Measurements from ENCODE around the gene CCDC71. TPM values are rescaled to one million over a fixed set of nuclear protein-coding genes. Genes with fewer than 3 reads are reported as not detected.

Gene CCDC71
- total RNA-seq, 1 donor from 2014 or later: 11.9 TPM

- Histone ChIP-seq H3K4me3 (no peak overlapping the region), H3K27me3 (ENCODE audit: low read depth) (peaks cover 7% of the 10 kb centered on the region), H3K9me3 (replicated peaks) (no peaks in the 10 kb centered on the region), H3K4me1 (peaks cover 42% of the 10 kb centered on the region), H3K36me3 (peaks cover 8% of the 10 kb centered on the region), H3K27ac (replicated peaks) (no peak overlapping the region)
- TF ChIP-seq CTCF (IDR thresholded peaks at IDR 0.05; ENCODE audit: borderline replicate concordance): no peak
- DNase-seq: no peak
- intact Hi-C loops (cut with micrococcal nuclease): no loop called here
Observed at GRCh38 chr3:49135499-49135898, 30.6 kb downstream of the CCDC71 start.

GRCh38 chr3:49134471-49135265 lies 31.5 kb downstream of the CCDC71 start:
- Histone ChIP-seq H3K4me3 (peak overlapping the region; percentile 93), H3K36me3 (peaks cover 16% of the 10 kb centered on the region), H3K27ac (replicated peaks) (peak overlapping the region; percentile 94), H3K9me3 (replicated peaks) (no peaks in the 10 kb centered on the region), H3K4me1 (peaks cover 51% of the 10 kb centered on the region), H3K27me3 (ENCODE audit: low read depth) (peaks cover 3% of the 10 kb centered on the region)
- intact Hi-C loops (cut with micrococcal nuclease): no loop called here
- no peak for DNase-seq
- TF ChIP-seq CTCF (IDR thresholded peaks at IDR 0.05; ENCODE audit: borderline replicate concordance): no peak

- intact Hi-C loops (cut with micrococcal nuclease): no loop called here
- TF ChIP-seq CTCF (IDR thresholded peaks at IDR 0.05; ENCODE audit: borderline replicate concordance): no peak
- H3K27me3 ChIP-seq (ENCODE audit: low read depth): peaks cover 3% of the 10 kb centered on the region
Observed at GRCh38 chr3:49133226-49133951, 32.7 kb downstream of the CCDC71 start.

GRCh38 chr3:49132437-49133225 lies 33.5 kb downstream of the CCDC71 start, which contains the start of gene LAMB2:
LAMB2 (minus strand) TSS chr3:49133050; CDS start chr3:49132867, 183 bp downstream.
- Histone ChIP-seq H3K27me3 (ENCODE audit: low read depth) (no peaks in the 10 kb centered on the region), H3K9me3 (replicated peaks) (no peaks in the 10 kb centered on the region), H3K4me3 (peak within 1 kb of the TSS; percentile 93), H3K27ac (replicated peaks) (peak within 1 kb of the TSS; percentile 94), H3K36me3 (peaks cover 36% of the 10 kb centered on the region), H3K4me1 (peaks cover 65% of the 10 kb centered on the region)
- peak; percentile 84 for DNase-seq
- intact Hi-C loops (cut with micrococcal nuclease): no loop called here
- TF ChIP-seq CTCF (IDR thresholded peaks at IDR 0.05; ENCODE audit: borderline replicate concordance): no peak

More at GRCh38 chr3:49133226-49133951, 32.7 kb downstream of the CCDC71 start:
- Histone ChIP-seq H3K36me3 (peaks cover 29% of the 10 kb centered on the region), H3K9me3 (replicated peaks) (no peaks in the 10 kb centered on the region), H3K4me1 (peaks cover 63% of the 10 kb centered on the region), H3K4me3 (peak overlapping the region; percentile 93), H3K27ac (replicated peaks) (peak overlapping the region; percentile 94)
- peak; percentile 90 for DNase-seq

- H3K27ac ChIP-seq (replicated peaks): peak overlapping the region; percentile 94
- intact Hi-C loops (cut with micrococcal nuclease): no loop called here
- no peak for DNase-seq
- peaks cover 42% of the 10 kb centered on the region for H3K36me3 ChIP-seq
- no peaks in the 10 kb centered on the region for H3K27me3 ChIP-seq (ENCODE audit: low read depth)
- peaks cover 65% of the 10 kb centered on the region for H3K4me1 ChIP-seq
- H3K4me3 ChIP-seq: peak overlapping the region; percentile 93
- TF ChIP-seq CTCF (IDR thresholded peaks at IDR 0.05; ENCODE audit: borderline replicate concordance): no peak
- no peaks in the 10 kb centered on the region for H3K9me3 ChIP-seq (replicated peaks)
Observed at GRCh38 chr3:49132073-49132436, 34.1 kb downstream of the CCDC71 start.
